ENCODE measurements around the gene KDM1B.

KDM1B gene

DNA sequence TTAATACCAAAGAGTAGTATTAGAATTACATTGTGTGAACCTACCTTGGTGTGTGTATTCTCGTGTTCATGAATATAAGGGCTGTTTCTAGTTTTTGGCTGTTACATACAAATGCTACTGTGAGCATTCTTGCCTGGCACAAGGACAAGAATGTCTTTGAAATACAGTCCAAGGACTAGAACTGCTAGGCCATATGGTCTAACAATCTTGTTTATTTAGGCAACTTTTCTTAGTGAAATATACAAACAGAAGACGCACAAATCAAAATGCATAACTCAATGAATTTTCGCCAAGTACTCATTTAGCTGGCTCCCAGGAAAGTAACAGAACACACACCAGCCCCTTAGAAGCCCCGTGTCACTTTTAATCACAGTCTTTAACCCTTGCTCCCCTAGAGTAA lies 28.5 kb downstream of the KDM1B start:
- no peak for TF ChIP-seq CTCF (IDR thresholded peaks at IDR 0.05)

DNA sequence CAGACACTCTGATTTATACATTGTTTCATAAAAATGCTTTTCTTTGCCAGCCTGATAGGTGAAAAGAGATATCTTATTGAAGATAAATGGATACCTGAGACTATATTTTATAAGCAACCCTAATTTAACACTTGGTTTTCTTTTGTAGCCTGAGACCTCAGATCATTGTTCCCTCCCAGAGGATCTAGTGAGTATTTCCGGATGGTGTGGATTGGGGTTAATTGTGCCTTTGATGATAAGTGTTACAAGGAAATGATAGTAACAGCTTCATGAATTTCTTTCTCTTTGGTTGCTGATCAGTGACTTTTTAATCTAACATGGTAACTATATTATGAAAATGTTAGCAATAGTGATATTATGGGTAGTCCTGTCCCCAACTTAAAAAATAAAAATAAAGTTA lies 30.4 kb downstream of the KDM1B start:
- no peak for TF ChIP-seq CTCF (IDR thresholded peaks at IDR 0.05)

- no peak for TF ChIP-seq CTCF (IDR thresholded peaks at IDR 0.05)
Observed at GRCh38 chr6:18186033-18186432, 30.8 kb downstream of the KDM1B start.

DNA sequence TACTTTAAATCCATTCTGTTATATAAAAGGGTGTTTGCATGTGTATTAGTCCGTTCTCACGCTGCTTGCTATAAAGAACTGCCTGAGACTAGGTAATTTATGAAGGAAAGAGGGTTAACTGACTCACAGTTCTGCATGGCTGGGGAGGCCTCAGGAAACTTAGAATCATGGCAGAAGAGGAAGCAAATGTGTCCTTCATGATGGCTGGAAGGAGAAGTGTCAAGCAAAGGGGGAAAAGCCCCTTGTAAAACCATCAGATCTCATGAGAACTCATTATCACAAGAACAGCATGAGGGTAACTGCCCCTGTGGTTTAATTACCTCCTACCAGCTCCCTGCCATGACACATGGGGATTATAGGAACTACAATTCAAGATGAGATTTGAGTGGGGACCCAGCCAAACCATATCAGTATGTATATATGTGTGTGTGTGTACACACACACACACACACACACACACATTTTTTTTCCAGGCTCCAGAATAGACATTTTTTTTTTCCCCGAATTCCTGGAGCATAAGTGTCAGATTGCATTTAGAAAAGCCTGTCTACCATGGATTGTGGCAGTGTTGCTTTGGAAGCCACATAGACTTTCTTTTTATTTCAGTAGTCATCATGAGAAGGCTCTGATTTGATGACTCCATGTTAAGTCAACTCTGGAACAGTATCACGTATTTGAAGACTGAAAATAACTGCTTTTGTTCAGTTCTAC lies 31.5 kb downstream of the KDM1B start:
- no peak for TF ChIP-seq CTCF (IDR thresholded peaks at IDR 0.05)

DNA sequence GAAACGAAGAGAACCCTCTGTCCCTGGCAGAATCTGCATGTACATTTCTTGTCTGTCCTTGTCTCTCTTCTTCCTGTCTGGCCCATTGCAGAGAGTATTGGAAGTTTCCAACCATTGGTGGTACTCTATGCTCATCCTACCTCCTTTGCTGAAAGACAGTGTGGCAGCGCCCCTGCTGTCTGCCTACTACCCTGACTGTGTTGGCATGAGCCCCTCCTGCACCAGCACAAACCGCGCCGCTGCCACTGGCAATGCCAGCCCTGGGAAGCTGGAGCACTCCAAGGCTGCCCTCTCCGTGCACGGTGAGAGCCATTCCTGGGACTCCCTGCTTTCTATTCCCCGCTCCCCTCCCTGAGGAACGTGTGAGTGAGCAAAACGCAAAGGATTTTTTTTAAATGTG lies 32.5 kb downstream of the KDM1B start:
- no peak for TF ChIP-seq CTCF (IDR thresholded peaks at IDR 0.05)

GRCh38 chr6:18189196-18189595 lies 34.0 kb downstream of the KDM1B start:
- TF ChIP-seq CTCF (IDR thresholded peaks at IDR 0.05) = no peak

DNA sequence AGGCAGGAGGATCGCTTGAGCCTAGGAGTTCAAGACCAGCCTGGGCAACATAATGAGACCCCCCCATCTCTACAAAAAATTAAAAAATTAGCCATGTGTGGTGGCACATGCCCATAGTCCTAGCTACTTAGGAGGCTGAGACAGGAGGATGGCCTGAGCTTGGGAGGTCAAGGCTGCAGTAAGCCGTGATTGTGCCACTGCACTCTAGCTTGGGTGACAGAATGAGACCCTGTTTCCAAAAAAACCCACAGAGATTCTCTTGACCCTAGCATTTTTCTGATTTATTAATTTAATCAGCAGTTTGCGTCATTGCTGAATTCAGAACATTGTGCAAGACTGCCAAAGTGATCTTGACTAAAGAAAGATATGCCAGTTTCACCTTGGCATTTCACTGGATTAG lies 36.8 kb downstream of the KDM1B start:
- no peak for TF ChIP-seq CTCF (IDR thresholded peaks at IDR 0.05)

DNA sequence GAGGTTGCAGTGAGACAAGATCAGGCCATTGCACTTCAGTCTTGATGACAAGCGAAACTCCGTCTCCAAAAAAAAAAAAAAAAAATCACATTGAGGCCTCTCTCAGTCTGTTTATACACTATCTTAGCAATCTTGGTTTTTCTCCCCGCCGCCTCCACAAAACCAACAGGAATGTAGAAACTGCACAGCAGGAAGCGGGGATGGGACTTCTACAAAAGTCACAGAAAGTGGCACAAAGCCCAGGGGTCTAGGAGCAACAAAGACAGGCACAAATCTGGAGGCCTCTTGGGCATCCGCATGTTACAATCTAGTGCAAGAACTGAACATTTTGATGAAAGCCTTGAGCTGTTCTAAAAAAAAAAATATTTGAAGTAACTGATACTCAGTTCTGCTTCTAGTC lies 48.6 kb downstream of the KDM1B start:
- TF ChIP-seq CTCF (IDR thresholded peaks at IDR 0.05) = no peak
